Skeletal muscle tissue (tissue), 1 donor: ENCODE results near the gene NONO. TPM values are rescaled to one million over a fixed set of nuclear protein-coding genes. Genes with fewer than 3 reads are reported as not detected.

Experiments used
- total RNA-seq: library from RNA; depleted of rRNA; stranded (reverse); fragments of >200 nt; gene quantifications from one replicate; pipeline ENCODE4 v1.2.3, GENCODE V29; 2014

NONO gene
- total RNA-seq, 1 donor from 2014 or later = 297 TPM

Other genes with a start within 250 kb of the NONO start
- 37.6 TPM for gene SNX12, start 215.3 kb upstream of the NONO start, total RNA-seq
- 30.3 TPM for gene FOXO4, start 187.8 kb upstream of the NONO start, total RNA-seq
- not detected for gene CXorf65, start 176.9 kb upstream of the NONO start, total RNA-seq
- gene IL2RG, start 172.1 kb upstream of the NONO start, total RNA-seq = 1.0 TPM
- gene MED12, start 165.0 kb upstream of the NONO start, total RNA-seq = 37.6 TPM
- gene NLGN3, start 138.8 kb upstream of the NONO start, total RNA-seq = 1.0 TPM
- gene GJB1, start 60.4 kb upstream of the NONO start, total RNA-seq = not detected
- gene ZMYM3, start 29.5 kb upstream of the NONO start, total RNA-seq = 9.4 TPM
- 120 TPM for gene ITGB1BP2, start 18.1 kb downstream of the NONO start, total RNA-seq
- 59.0 TPM for gene TAF1, start 82.7 kb downstream of the NONO start, total RNA-seq
- 123 TPM for gene OGT, start 249.5 kb downstream of the NONO start, total RNA-seq